ENCODE measurements around the gene TENT5C. TPM values are rescaled to one million over a fixed set of nuclear protein-coding genes. Genes with fewer than 3 reads are reported as not detected.

TENT5C gene
- total and polyA plus RNA-seq, 2 of the 13 experiments (the other 11 are each of a cell fraction or from before 2014, with no cell fraction given), result 0.02 to 0.38 TPM

- Histone ChIP-seq H3K9ac (ENCODE audit: insufficient read depth, low read depth, low read length) (no peak overlapping the region), H3K27me3 (ENCODE audit: control insufficient read depth in 1 of 2, insufficient read depth in 2 of 2, low read length in 2 of 2) (no peaks in the 10 kb centered on the region), H4K20me1 (ENCODE audit: insufficient read depth, low read length) (no peaks in the 10 kb centered on the region), H3K4me3 (replicated peaks in 1 of 3; ENCODE audit: insufficient read depth in 1 of 3, low read depth in 2 of 3, low read length in 3 of 3) (no peak overlapping the region), H2AFZ (ENCODE audit: low read length) (no peak overlapping the region), H3K4me2 (ENCODE audit: low read depth, low read length) (no peak overlapping the region), H3K27ac (ENCODE audit: extremely low read length, insufficient read depth, low read length) (no peak overlapping the region), H3K9me3 (ENCODE audit: low read length) (no peaks in the 10 kb centered on the region), H3K36me3 (replicated peaks in 1 of 2; ENCODE audit: control insufficient read depth in 1 of 2, insufficient read depth in 2 of 2, low read length in 2 of 2) (no peaks in the 10 kb centered on the region), H3K79me2 (ENCODE audit: insufficient read depth, low read length) (no peaks in the 10 kb centered on the region), H3K4me1 (ENCODE audit: insufficient read depth, low read length) (no peaks in the 10 kb centered on the region)
- BruUV-seq (replicated peaks), result no TSS peak
- ATAC-seq (no peak), FAIRE-seq (no peak), DNase-seq (ENCODE audit: low spot score) (no peak)
- 31% methylated on average over 5 of the region's 5 CpGs for WGBS (ENCODE audit: low lambda C conversion rate)
- TF ChIP-seq SRY (CRISPR knock-in tag; IDR thresholded peaks at IDR 0.05) (no peak), NR2F1 (CRISPR knock-in tag; IDR thresholded peaks at IDR 0.05) (no peak), ATF7 (IDR thresholded peaks at IDR 0.05) (peak; percentile 37; the same call in 1 of the 2 replicates), ATF7 (CRISPR knock-in tag; IDR thresholded peaks at IDR 0.05) (no peak), CEBPB (IDR thresholded peaks at IDR 0.05; ENCODE audit: borderline replicate concordance, low read depth, low read length) (peak; percentile 69; the same call in 1 of the 2 replicates), ZNF501 (CRISPR knock-in tag; IDR thresholded peaks at IDR 0.05) (no peak), ZNF564 (CRISPR knock-in tag; IDR thresholded peaks at IDR 0.05) (no peak), HMGXB4 (CRISPR knock-in tag; IDR thresholded peaks at IDR 0.05; ENCODE audit: borderline replicate concordance in 1 of 2, low read depth in 1 of 2) (no peak), THYN1 (CRISPR knock-in tag; IDR thresholded peaks at IDR 0.05; ENCODE audit: borderline replicate concordance, low read depth) (no peak), SP4 (CRISPR knock-in tag; IDR thresholded peaks at IDR 0.05) (no peak), ZNF558 (CRISPR knock-in tag; IDR thresholded peaks at IDR 0.05; ENCODE audit: borderline replicate concordance) (no peak), RAD51 (IDR thresholded peaks at IDR 0.05; ENCODE audit: borderline replicate concordance) (no peak), ZNF547 (CRISPR knock-in tag; IDR thresholded peaks at IDR 0.05) (no peak), TFDP2 (CRISPR knock-in tag; IDR thresholded peaks at IDR 0.05) (no peak), ONECUT2 (CRISPR knock-in tag; IDR thresholded peaks at IDR 0.05) (no peak)
- intact Hi-C loops (cut with micrococcal nuclease; ENCODE audit: unreplicated experiment) (no loop called here), in situ Hi-C loops (cut with HindIII; ENCODE audit: extremely low pct_ligation_motif_present, low pct_unique_long_range_greater_than_20kb) (no loop called here)
- CTCF ChIA-PET (ENCODE audit: low intra/inter-chr PET ratio, low total read pairs), result no interaction called here
- POLR2A ChIA-PET, result no interaction called here
These were observed 59.9 kb downstream of the TENT5C start for GRCh38 chr1:117665556-117666270.

Data from HepG2 (cell line).